Endothelial cell of umbilical vein (primary cell): ENCODE results near the gene KCNIP1. TPM values are rescaled to one million over a fixed set of nuclear protein-coding genes. Genes with fewer than 3 reads are reported as not detected.

Experiments
- BruUV-seq: library from RNA; stranded (reverse); fragments of 400-500 nt; replicated peaks from 2 replicates; lab custom pipeline; 2021; lab: Mats Ljungman, UMichigan
- CTCF ChIA-PET: fragments of 300-600, 350-600 bp; sonication (Branson Sonifier 250); formaldehyde crosslinking; loops from one replicate; lab custom pipeline; 2021; ENCODE audit warnings: antibody characterized with exemption, inconsistent platforms; lab: Charles Lee
- POLR2A ChIA-PET: fragments of 300-600, 350-600 bp; sonication (Branson Sonifier 250); formaldehyde crosslinking; loops from one replicate; lab custom pipeline; 2021; ENCODE audit warnings: antibody characterized with exemption, inconsistent platforms; lab: Charles Lee
- DNase-seq: peaks from one replicate; pipeline ENCODE4 v3.0.0-alpha.2; 2011; ENCODE audit warnings: low read depth, low spot score
- FAIRE-seq: peaks from 2 replicates; lab custom pipeline; 2011; peaks lifted over from hg19 to GRCh38; lab: Jason Lieb, UNC
- H2AFZ ChIP-seq: 2 replicates; pipeline ENCODE4 v1.6.0; 2012; ENCODE audit warnings: low read depth, low read length, control low read depth, inconsistent platforms
- H3K27ac ChIP-seq: 2 replicates; pipeline ENCODE4 v1.5.1; 2011; ENCODE audit warnings: low read depth, mild to moderate bottlenecking, control low read depth, low read length, moderate library complexity; ENCODE audit not compliant: insufficient read depth
- H3K27me3 ChIP-seq, 2 experiments: 2 replicates each; pipeline versions ENCODE4 v1.6.0 to v1.6.1; 2011; ENCODE audit warnings: low read length in 2 of 2, mixed read lengths in 1 of 2; ENCODE audit not compliant: control insufficient read depth in 2 of 2, insufficient read depth in 2 of 2
- H3K36me3 ChIP-seq, 2 experiments: 2 replicates in 1 of 2; 3 replicates in 1 of 2; pipeline ENCODE4 v1.5.1; 2011; ENCODE audit warnings: low read length in 2 of 2, mild to moderate bottlenecking in 1 of 2, moderate library complexity in 1 of 2; ENCODE audit not compliant: control insufficient read depth in 2 of 2, insufficient read depth in 2 of 2; ENCODE audit errors: extremely low read depth in 1 of 2
- H3K4me1 ChIP-seq: 3 replicates; pipeline ENCODE4 v1.5.1; 2011; ENCODE audit warnings: mild to moderate bottlenecking, low read length; ENCODE audit not compliant: control insufficient read depth, insufficient read depth; ENCODE audit errors: extremely low read depth
- H3K4me2 ChIP-seq: 2 replicates; pipeline ENCODE4 v1.6.1; 2011; ENCODE audit warnings: low read length, control low read depth, mixed read lengths; ENCODE audit not compliant: insufficient read depth
- H3K4me3 ChIP-seq, 3 experiments: fragments of 200-600 bp in 1 of 3; sonication (generic), shearing (Covaris generic) in 1 of 3; replicated peaks in 1 of 3; 2 replicates each; pipeline ENCODE4 v1.5.1; 2011 to 2016; ENCODE audit warnings: control low read depth in 3 of 3, low read length in 3 of 3, mild to moderate bottlenecking in 2 of 3, inconsistent platforms in 1 of 3, low read depth in 1 of 3, moderate library complexity in 1 of 3; ENCODE audit not compliant: insufficient read depth in 1 of 3
- H3K79me2 ChIP-seq: 2 replicates; pipeline ENCODE4 v1.6.0; 2012; ENCODE audit warnings: low read length, inconsistent platforms; ENCODE audit not compliant: control insufficient read depth, insufficient read depth
- H3K9ac ChIP-seq: replicated peaks from 2 replicates; pipeline ENCODE3; 2011; ENCODE audit warnings: low read length, control low read depth; ENCODE audit not compliant: insufficient read depth; ENCODE audit errors: extremely low read depth
- H3K9me1 ChIP-seq: replicated peaks from 3 replicates; pipeline ENCODE4 v1.6.0; 2011; ENCODE audit warnings: mild to moderate bottlenecking, low read length; ENCODE audit not compliant: control insufficient read depth, insufficient read depth; ENCODE audit errors: extremely low read depth
- H3K9me3 ChIP-seq: replicated peaks from 2 replicates; pipeline ENCODE4 v1.5.1; 2012; ENCODE audit warnings: low read length, inconsistent platforms; ENCODE audit not compliant: control insufficient read depth, insufficient read depth
- H4K20me1 ChIP-seq: replicated peaks from 2 replicates; pipeline ENCODE3; 2011; ENCODE audit warnings: mild to moderate bottlenecking, low read length; ENCODE audit not compliant: control insufficient read depth, insufficient read depth; ENCODE audit errors: extremely low read depth
- CTCF ChIP-seq, 2 donors: IDR thresholded peaks; 1 replicate in 1 of 2; 2 replicates in 1 of 2; pipeline ENCODE4 v1.5.1; 2011; ENCODE audit warnings: low read length in 2 of 2, mild to moderate bottlenecking in 2 of 2, moderate library complexity in 2 of 2, control low read depth in 1 of 2, inconsistent platforms in 1 of 2, low read depth in 1 of 2; ENCODE audit not compliant: insufficient read depth in 1 of 2; ENCODE audit errors: extremely low read depth in 1 of 2
- EZH2 ChIP-seq: IDR thresholded peaks from 2 replicates; pipeline ENCODE4 v1.6.1; 2012; ENCODE audit warnings: borderline replicate concordance, low read depth, mild to moderate bottlenecking, moderate library complexity, low read length, inconsistent platforms; ENCODE audit not compliant: severe bottlenecking
- FOS ChIP-seq: IDR thresholded peaks from 2 replicates; pipeline ENCODE4 v1.6.1; 2011; ENCODE audit warnings: mild to moderate bottlenecking, low read length, moderate library complexity, borderline replicate concordance; ENCODE audit not compliant: insufficient read depth
- GATA2 ChIP-seq: IDR thresholded peaks from 2 replicates; pipeline ENCODE4 v1.7.0; 2011; ENCODE audit warnings: low read depth, mild to moderate bottlenecking, moderate library complexity, mixed read lengths, low read length; ENCODE audit not compliant: insufficient read length, insufficient read depth
- JUN ChIP-seq: IDR thresholded peaks from 2 replicates; pipeline ENCODE4 v1.6.1; 2011; ENCODE audit warnings: borderline replicate concordance, low read depth; ENCODE audit not compliant: insufficient read length, insufficient read depth
- MAX ChIP-seq: IDR thresholded peaks from 2 replicates; pipeline ENCODE4 v1.6.1; 2011; ENCODE audit not compliant: insufficient read depth, insufficient read length
- MYC ChIP-seq: IDR thresholded peaks from one replicate; pipeline ENCODE4 v1.6.1; 2011; ENCODE audit warnings: mild to moderate bottlenecking, low read depth, low read length
- POLR2A ChIP-seq: IDR thresholded peaks from 2 replicates; pipeline ENCODE4 v1.6.1; 2012; ENCODE audit warnings: low read depth, mild to moderate bottlenecking, control low read depth, low read length
- POLR2AphosphoS5 ChIP-seq: IDR thresholded peaks from 2 replicates; pipeline ENCODE4 v1.6.1; 2012; ENCODE audit warnings: low read depth, mild to moderate bottlenecking, control low read depth, low read length, moderate library complexity; ENCODE audit not compliant: insufficient read depth
- dilution Hi-C: fragments of 300-500 bp; cut with MboI; formaldehyde crosslinking; loops from one replicate; pipeline ENCODE4 v1.15.0; 2019; ENCODE audit warnings: low sequenced_read_pairs; ENCODE audit not compliant: extremely low pct_ligation_motif_present
- intact Hi-C: fragments of 100-400 bp; cut with micrococcal nuclease; formaldehyde crosslinking; loops from one replicate; pipeline ENCODE4 v1.10.0; 2022
- polyA plus RNA-seq, 4 experiments: library from polyadenylated mRNA; depleted of rRNA in 3 of 4; stranded (reverse) in 3 of 4; unstranded in 1 of 4; fragments of >200 nt; gene quantifications; 2 replicates each; pipeline versions ENCODE4 v1.2.1 to v1.2.3, GENCODE V29; 2011 to 2012; ENCODE audit warnings: missing spikeins in 1 of 4
- total RNA-seq: library from RNA; stranded (reverse); gene quantifications from 2 replicates; pipeline ENCODE4 v1.2.3, GENCODE V29; 2021

Gene KCNIP1
- total and polyA plus RNA-seq, 2 donors (not counting 3 experiments of a cell fraction or from before 2014, with no cell fraction given) = 0.15 TPM; not detected in 1

GRCh38 chr5:170468633-170469285 lies 35.1 kb upstream of the KCNIP1 start:
- Histone ChIP-seq H3K36me3 (no peaks in the 10 kb centered on the region), H3K79me2 (no peaks in the 10 kb centered on the region), H3K27me3 (no peaks in the 10 kb centered on the region), H3K4me2 (no peak overlapping the region), H4K20me1 (no peaks in the 10 kb centered on the region), H3K9me1 (no peaks in the 10 kb centered on the region), H3K27ac (no peak overlapping the region), H3K9ac (no peak overlapping the region), H3K9me3 (no peaks in the 10 kb centered on the region), H3K4me1 (peaks cover 33% of the 10 kb centered on the region), H3K4me3 (no peak overlapping the region), H2AFZ (no peak overlapping the region)
- dilution Hi-C loops (no loop called here), intact Hi-C loops (no loop called here)
- FAIRE-seq = no peak
- BruUV-seq = no TSS peak
- no peak for TF ChIP-seq JUN
- TF ChIP-seq EZH2 = no peak
- TF ChIP-seq MYC = no peak
- TF ChIP-seq GATA2 = no peak
- no peak for TF ChIP-seq POLR2AphosphoS5
- TF ChIP-seq FOS = no peak
- TF ChIP-seq POLR2A = no peak
- TF ChIP-seq MAX = no peak
- TF ChIP-seq CTCF (IDR thresholded peaks at IDR 0.05; ENCODE audit: extremely low read depth in 1 of 2, insufficient read depth in 1 of 2, low read depth in 1 of 2, low read length in 2 of 2) = no peak
- DNase-seq = no peak
- CTCF ChIA-PET = interaction anchor here (1.1 to 3.0 kb wide), 7 partner anchors 11 to 221 kb away, joined by 3 to 17 read pairs (median 6); no protein-coding TSS in a partner anchor
- POLR2A ChIA-PET = no interaction called here
